Activated CD4-positive, CD25-positive, alpha-beta regulatory T cell (primary cell): ENCODE measurements around the gene AQP10.
A peak's percentile ranks its signal among the peaks of the same experiment; 100 is the strongest.
"Not testable (repeated sequence)": the region's sequence is repeated elsewhere in the genome, so short reads cannot be mapped to it uniquely, and the experiment has no call there.

Experiments
- DNase-seq, 4 experiments: peaks; one replicate each; lab custom pipeline; 2025; lab: John Stamatoyannopoulos, UW

AQP10 gene, protein sequence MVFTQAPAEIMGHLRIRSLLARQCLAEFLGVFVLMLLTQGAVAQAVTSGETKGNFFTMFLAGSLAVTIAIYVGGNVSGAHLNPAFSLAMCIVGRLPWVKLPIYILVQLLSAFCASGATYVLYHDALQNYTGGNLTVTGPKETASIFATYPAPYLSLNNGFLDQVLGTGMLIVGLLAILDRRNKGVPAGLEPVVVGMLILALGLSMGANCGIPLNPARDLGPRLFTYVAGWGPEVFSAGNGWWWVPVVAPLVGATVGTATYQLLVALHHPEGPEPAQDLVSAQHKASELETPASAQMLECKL

DNA sequence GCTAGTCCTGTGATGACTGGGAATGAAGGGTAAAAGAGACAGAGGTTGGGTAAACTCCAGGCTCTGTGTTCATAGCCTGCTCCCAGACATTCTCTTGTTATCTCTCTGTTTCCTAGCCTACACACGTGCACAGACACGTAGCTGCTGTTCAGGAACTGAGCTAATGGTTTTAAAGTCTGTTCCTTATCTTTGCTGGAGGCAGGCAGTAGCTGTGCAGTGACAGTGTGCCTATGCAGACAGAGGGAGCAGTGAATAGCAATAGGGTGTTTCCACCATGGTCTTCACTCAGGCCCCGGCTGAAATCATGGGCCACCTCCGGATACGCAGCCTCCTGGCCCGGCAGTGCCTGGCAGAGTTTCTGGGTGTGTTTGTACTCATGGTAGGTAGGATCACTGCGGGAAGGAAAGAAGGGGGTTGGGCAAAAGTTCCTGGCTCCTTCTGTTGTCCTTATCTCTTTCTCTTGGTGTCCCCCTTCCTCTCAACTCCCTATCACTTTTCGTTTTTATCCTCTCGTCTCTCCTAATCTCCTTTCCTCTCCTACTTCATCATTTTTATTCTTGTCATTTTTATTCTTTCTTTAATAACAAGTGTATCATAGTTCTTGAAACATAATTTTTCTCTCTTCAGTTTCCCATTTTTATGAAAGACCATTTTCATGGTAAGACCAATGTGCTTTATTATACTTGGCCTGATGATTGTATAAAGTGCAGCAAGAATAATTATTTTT lies at the start of gene AQP10:
TSS of gene AQP10 (plus strand) at position 212 of the 727 bp plus-strand sequence. CDS start at position 275, 63 bp downstream.
- no peak for DNase-seq

DNA sequence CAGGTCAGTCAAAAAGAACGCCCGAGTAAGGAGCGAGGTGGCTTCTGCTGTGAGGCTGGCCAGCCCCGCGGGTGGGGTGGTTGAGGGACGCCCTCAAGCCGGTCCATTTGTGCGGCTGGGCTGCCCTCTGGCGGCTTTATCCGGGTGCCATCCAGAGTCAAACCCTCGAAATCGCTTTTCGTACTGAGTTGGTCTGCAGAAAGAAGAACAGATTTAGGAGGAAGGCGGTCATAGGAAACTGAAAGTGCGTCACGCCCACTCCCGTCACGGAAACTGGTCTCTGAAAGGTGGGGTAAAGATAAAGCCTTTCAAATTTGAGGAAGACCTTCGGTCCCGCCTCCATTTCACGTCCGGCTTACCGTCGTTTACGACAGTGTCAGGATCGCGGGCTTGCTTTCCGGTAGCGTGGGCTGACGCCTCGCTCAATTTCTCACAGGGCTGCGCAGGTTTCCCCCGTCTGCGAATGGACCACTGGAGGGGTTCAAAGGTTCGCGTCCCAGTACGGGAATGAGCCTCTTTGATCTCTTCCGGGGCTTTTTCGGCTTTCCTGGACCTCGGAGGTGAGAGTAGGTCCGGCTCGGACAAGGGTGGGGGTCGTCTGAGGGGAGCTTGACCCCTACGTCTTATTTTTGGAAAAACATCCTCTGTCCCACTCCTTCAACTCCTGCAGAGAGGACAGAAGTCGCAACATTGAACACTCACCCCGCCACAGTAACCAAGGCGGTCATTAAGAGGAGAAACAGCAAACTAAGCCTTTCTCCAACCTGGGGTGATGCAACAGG lies 48.5 kb upstream of the AQP10 start, which contains the start of gene HAX1:
TSS of gene HAX1 (plus strand) at position 413 of the 782 bp plus-strand sequence. CDS start at position 508, 95 bp downstream.
- DNase-seq: peak; percentile 85 to 92 (median 90)

DNA sequence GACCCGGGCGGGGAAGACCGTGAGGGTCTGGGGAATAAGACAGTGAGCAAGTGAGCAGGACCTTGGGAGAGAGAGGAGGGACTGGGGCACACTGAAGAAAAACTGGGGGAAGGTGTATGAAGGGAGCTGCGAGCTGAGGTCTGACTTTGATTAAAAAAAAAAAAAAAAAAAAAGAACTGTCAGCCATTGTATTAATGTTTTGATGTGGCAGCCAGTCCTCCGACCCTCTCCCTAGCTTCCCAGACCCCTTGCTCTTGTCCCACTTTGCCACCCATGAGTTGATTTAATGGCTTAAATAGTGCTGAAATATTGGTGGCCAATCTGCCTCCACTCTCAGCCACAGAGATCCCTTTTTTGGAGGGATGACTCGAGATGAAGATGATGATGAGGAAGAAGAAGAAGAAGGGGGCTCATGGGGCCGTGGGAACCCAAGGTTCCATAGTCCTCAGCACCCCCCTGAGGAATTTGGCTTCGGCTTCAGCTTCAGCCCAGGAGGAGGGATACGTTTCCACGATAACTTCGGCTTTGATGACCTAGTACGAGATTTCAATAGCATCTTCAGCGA lies 47.8 kb upstream of the AQP10 start:
- no peak for DNase-seq

DNA sequence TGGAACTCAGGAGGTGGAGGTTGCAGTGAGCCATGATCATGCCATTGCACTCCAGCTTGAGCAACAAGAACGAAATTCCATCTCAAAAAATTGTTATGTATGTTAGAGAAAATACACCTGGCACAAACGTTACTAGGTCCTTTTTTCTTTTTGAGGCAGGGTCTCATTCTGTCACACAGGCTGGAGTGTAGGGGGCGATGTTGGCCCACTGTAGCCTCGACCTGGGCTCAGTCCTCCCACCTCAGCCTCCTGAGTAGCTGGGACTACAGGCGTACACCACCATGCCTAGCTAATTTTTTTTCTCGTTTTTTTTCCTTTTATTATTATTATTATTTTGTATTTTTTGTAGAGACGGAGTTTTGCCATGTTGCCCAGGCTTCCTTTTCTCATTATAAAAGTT lies 44.1 kb upstream of the AQP10 start:
- peak in 1 of 4 experiments; percentile 7 for DNase-seq

DNA sequence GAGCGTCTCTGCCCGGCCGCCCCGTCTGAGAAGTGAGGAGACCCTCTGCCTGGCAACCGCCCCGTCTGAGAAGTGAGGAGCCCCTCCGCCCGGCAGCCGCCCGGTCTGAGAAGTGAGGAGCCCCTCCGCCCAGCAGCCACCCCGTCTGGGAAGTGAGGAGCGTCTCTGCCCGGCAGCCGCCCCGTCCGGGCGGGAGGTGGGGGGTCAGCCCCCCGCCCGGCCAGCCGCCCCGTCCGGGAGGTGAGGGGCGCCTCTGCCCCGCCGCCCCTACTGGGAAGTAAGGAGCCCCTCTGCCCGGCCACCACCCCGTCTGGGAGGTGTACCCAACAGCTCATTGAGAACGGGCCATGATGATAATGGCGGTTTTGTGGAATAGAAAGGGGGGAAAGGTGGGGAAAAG lies 33.3 kb upstream of the AQP10 start:
- not testable (repeated sequence) for DNase-seq

DNA sequence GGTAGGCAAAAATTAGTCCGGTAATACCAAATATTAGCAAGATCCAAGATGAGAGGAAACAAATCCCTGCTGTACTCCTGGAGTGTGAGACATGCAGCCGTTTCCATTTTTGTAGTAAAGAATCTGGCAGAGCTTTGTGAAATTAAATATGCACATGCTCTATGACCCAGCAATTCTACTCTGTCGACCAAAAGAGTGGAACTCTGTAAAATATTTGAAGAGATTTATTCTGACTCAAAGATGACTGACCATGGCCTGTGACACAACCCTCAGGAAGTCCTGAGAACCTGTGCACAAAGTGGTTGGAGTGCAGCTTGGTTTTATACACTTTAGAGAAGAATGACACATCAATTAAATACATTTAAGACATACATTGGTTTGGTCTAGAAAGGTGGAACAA lies 32.2 kb upstream of the AQP10 start:
- no peak for DNase-seq

DNA sequence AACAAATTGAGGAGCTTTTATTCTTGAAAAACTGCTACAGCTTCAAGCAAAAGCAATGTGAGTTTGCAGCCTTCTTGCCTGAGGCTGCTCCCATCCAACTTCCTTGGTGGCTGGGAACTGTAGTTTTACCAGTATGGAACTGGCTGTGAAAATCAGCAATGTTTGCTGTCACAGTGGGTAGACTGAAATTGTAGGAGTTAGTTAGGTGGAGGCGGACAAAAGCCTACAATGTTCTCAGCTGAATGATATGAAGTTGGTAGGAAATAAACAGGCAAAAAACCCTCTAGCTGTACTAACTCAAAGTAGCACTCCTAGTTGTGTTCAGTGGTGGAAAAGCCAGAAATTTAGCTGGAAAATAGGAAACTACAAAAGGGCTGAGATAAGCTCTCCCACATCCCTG lies 30.0 kb upstream of the AQP10 start:
- no peak for DNase-seq

DNA sequence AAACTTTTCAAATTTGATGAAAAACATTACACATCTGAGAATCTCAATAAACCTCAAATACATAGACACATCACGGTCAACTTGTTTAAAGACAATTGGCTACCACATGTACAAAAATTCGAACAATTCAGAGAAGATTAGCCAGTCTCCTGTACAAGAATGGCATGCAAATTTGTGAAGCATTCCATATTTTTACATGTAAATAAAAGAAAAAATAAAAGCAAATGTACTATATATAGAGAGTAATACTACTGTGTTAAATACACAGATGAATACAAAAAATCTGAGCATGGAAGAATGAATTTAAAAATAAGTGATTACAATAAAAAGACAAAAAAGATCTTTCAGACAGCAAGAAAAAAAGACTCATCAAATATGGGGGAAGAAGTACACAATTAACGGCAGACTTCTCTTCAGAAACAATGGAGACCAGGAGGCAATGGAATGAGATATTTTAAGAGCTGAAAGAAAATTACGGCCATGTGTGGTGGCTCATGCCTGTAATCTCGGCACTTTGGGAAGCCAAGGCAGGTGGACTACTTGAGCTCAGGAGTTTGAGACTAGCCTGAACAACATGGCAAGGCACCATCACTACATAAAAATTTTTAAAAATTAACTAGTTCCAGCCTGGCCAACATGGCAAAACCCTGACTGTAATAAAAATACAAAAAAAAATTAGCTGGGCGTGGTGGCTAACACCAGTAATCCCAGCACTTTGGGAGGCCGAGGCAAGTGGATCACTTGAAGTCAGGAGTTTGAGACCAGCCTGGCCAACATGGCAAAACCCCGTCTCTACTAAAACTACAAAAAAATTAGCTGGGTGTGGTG lies 25.3 kb upstream of the AQP10 start:
- DNase-seq: no peak

DNA sequence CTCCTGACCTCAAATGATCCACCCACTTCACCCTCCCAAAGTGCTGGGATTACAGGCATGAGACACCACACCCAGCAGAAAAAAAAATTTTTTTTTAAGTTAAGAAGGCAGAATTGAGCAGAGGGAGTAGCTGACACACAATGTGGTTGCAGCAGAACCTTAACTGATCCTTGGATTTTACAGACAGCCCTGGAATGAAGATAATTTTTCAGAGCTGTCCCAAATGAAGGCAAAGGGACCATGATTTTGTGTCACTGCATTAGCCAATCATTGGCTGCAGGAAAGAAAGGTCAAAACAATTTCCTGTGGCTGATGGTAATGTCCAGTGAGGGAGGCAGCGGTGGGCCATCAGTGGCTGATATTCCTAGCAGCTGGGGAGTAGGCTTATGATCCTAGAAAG lies 19.3 kb upstream of the AQP10 start:
- DNase-seq: no peak

DNA sequence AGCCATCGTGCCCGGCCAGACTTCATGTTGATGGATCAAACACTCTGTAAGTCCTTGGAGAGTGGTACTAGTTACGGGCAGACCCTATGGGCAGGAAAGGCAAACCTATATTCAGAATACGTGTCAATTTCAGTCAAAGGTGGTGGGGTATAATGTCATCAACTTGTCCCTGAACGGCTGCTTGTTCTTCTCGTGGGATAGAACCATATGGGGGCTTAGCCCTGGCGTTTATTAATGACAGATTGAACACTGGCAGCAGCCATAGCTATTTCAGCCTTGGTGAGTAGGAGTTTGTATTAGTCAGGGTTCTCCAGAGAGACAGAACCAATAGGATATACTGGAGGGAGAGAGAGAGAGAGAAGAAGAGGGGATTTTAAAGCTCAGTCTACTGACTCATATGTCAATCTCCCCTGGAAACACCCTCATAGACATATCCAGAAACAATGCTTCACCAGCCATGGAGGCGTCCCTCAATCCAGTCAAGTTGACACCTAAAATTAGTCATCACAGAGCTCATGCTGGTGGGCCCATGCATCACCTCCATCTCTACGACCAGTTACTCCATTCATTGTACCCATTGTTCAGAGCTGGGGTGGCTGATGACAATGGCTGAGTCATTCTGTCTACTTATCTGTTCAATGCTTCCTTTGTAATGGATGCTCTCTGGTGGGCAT lies 16.1 kb upstream of the AQP10 start:
- no peak for DNase-seq

DNA sequence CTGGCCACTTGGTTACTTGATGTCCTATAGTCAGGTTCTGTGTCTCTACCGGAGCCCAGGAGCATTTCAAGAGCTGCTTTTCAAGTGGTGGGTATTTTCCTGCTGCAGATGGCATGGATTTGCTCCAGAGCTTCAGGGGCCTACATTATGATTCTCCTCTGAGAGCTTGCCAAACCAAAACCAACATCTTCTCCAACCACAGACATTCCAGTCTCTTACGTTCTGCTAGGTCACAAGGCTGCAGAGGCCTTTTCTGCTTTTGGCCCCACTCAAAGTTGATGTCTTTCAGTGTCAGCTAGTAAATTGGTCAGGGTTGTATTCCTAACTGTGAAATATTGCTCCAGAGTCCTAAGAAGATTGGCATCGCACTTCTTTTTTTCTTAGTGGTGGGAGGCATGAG lies 14.7 kb upstream of the AQP10 start:
- DNase-seq: no peak

DNA sequence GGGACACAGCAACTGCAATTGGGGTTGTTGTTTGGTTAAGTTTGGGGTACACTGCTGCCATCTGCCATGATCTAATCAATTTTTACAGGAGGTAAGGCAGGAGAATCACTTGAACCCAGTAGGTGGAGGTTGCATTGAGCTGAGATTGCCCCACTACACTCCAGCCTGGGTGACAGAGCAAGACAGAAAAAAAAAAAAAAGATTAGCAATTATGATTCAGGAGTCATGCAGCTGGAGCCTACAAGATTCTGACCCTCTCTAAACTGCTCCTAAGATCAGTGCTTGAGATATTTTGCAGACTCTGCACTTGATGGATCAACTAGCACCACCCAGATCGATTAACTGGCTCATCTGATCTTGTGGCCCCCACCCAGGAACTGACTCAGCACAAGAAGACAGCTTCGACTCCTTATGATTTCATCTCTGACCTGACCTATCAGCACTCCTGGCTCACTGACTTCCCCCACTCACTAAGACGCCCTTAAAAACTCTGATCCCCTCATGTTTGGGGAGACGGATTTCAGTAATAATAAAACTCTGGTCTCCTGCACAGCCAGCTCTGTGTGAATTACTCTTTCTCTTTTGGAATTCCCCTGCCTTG lies 13.1 kb upstream of the AQP10 start:
- not testable (repeated sequence) for DNase-seq

DNA sequence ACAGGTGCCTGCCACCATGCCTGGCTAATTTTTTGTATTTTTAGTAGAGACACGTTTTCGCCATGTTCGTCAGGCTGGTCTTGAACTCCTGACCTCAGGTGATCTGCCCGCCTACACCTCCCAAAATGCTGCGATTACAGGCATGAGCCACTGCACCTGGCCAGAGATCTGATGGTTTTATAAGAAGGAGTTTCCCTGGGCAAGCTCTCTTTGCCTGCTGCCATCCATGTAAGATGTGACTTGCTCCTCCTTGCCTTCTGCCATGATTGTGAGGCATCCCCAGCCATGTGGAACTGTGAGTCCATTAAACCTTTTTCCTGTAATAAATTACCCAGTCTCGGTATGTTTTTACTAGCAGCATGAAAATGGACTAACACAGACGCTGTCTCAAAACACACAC lies 11.8 kb upstream of the AQP10 start:
- not testable (repeated sequence) for DNase-seq

DNA sequence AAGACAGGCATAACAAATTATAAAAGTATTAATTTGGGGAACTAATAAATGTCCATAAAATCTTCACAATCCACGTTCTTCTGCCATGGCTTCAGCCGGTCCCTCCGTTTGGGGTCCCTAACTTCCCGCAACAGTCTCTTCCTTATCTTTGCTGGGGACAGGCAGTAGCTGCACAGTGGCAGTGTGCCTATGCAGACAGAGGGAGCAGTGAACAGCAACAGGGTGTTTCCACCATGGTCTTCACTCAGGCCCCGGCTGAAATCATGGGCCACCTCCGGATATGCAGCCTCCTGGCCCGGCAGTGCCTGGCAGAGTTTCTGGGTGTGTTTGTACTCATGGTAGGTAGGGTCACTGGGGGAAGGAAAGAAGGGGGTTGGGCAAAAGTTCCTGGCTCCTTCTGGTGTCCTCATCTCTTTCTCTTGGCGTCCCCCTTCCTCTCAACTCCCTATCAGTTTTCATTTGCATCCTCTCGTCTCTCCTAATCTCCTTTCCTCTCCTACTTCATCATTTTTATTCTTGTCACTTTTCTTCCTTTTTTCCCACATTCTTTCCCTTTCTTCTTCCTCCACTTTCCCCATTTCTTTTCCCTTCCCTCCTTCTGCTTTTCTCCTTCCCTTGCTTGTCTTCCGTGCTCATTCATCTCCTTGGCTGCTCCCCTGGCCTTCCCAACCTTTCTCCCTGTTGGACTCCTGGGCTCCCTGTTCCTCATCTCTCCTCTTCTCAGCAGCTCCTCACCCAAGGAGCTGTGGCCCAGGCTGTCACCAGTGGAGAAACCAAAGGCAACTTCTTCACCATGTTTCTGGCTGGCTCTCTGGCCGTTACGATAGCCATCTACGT lies 8.4 kb upstream of the AQP10 start:
- DNase-seq: not testable (repeated sequence)

DNA sequence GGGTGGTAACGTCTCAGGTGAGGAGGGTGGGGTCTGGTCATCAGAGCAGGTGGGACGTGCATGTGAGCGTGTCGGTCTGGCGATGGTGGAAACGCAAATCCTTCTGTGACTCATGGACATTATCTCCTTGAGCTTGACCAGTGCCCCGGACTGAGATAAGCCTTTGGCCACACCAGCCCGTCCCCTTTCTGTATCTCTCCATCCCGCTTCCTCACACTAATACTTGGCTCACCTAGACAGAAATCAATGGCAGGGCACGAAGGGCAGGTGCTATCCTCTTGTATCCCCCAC lies 7.9 kb upstream of the AQP10 start:
- DNase-seq: no peak

DNA sequence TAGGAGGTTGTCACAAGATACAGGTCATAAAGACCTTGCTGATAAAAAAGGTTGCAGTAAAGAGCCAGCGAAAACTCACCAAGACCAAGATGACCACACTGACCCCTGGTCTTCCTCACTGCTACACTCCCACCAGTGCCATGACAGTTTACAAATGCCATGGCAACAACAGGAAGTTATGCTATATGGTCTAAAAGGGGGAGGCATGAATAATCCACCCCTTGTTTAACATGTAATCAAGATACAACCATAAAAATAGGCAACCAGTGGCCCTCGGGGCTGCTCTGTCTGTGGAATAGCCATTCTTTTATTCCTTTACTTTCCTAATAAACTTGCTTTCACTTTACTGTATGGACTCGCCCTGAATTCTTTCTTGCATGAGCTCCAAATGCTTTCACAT lies 6.7 kb upstream of the AQP10 start:
- not testable (repeated sequence) for DNase-seq

DNA sequence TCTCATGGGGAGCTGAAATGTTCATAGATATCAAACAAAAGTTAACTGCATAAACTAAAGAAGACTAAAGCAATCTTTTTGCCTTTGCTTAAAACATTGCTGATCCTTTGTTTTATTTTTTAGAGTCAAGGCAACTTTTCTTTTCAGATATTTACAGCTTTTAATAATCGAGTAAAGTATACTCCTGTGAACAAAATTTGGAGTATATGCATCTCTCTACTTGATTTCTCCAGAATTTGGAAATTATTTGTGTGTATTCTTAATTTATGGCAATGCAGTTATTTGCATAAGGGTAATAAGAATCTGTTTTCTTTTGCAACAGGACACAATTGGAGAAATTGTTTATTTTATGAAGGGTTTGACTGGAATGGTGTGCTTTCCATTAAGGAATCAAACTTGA lies 4.2 kb upstream of the AQP10 start:
- DNase-seq: no peak

DNA sequence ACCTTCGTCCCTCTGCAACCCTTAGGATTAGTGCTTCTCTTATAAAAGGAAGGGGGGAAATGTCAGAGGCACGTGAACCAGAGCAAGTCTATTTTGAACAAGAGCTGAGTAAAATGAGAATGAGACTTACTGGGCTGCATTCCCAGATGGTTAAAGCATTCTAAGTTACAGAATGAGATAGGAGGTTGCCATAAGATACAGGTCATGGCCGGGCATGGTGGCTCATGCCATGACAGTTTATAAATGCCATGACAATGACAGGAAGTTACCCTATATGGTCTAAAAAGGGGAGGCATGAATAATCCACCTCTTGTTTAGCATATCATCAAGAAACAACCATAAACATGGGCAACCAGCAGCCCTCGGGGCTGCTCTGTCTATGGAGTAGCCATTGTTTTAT lies 2.5 kb upstream of the AQP10 start:
- DNase-seq: no peak

DNA sequence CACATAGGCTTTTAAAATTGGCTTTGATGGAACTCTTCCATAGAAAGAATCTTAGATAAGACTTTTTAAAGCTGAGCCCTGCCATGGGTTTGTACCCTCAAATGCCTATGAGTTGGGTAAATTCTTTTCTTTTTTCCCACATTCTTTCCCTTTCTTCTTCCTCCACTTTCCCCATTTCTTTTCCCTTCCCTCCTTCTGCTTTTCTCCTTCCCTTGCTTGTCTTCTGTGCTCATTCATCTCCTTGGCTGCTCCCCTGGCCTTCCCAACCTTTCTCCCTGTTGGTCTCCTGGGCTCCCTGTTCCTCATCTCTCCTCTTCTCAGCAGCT lies 679 bp downstream of the AQP10 start:
- DNase-seq: not testable (repeated sequence)

DNA sequence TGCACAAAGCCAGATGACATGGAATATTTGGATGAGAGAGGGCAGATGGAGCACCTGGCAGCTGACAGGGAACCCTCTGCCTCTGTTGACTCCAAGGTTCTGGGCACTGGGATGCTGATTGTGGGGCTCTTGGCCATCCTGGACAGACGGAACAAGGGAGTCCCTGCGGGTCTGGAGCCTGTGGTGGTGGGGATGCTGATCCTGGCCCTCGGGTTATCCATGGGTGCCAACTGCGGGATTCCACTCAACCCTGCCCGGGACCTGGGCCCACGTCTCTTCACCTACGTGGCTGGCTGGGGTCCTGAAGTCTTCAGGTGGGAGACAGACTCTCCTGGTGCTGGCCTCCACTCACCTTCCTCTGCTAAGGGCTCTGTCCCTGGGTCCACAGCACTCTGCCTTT lies 2.6 kb downstream of the AQP10 start:
- no peak for DNase-seq
